ENCODE data around the gene FBXW7.

GRCh38 chr4:152523731-152524130 lies 12.2 kb downstream of the FBXW7 start:
- TF ChIP-seq POLR2A (IDR thresholded peaks at IDR 0.05) (no peak), CTCF (IDR thresholded peaks at IDR 0.05) (no peak), EP300 (IDR thresholded peaks at IDR 0.05; ENCODE audit: low read depth) (no peak), POLR2AphosphoS5 (IDR thresholded peaks at IDR 0.05) (no peak)

Measured in transverse colon (tissue), 4 donors.